GM18867 (cell line): ENCODE measurements around the gene ATP6V1C2.

Experiments used
- ATAC-seq: cut with Tn5 transposase; IDR thresholded peaks from one replicate; pipeline ENCODE4 v1.9.1; 2021; ENCODE audit warnings: mild to moderate bottlenecking, moderate library complexity; ENCODE audit not compliant: unreplicated experiment

The ATP6V1C2 gene

DNA sequence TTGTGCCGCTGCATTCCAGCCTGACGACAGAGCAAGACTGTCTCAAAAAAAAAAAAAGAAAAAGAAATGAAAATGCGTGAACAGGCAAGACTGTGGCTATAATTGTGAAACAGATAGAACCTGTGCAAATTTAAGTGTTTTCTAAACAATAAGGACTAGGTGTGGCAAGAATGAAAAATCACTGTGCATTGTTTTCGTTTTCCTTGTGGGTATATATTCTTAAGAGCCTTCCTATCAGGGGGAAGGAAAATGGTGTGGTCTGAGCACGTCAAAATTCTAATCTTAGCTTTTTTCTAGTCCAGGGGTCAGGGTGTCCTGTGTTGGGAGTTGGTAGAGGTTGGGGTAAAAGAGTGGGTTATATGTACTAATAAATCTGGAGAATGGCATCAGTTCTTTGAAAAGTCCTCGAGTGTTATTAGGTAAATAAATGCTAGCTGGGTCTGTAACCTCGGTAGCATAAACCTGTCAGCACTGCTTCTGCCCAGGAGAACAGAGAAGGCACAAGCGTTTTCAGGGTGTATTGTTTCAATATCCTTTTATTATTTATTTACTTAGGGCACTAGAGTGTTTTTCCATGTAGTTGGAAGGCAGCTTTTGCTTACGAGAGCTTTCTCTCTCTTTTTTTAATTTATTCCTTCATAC lies 11.6 kb downstream of the ATP6V1C2 start:
- no peak for ATAC-seq

- ATAC-seq: no peak
Observed at GRCh38 chr2:10733566-10733925, 12.1 kb downstream of the ATP6V1C2 start.

DNA sequence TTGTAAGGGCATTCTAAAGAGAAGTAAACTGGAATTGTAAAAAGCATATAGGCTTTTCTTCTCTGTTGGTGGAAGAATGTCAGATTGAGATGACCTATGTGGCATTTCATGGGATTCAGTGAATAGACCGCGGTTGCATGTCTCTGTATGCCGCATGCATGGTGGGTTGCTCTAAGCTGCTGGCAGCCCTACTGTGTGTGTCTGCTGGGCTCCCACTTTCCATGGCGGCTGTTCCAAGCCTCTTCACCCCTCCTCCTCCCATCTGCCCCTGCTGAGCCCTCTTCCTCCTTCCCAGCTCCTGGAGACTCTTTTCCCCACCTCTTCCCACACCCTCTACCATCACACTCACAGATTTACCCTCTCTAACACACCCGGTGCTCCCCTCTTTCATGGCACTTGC lies 12.6 kb downstream of the ATP6V1C2 start:
- ATAC-seq: no peak

DNA sequence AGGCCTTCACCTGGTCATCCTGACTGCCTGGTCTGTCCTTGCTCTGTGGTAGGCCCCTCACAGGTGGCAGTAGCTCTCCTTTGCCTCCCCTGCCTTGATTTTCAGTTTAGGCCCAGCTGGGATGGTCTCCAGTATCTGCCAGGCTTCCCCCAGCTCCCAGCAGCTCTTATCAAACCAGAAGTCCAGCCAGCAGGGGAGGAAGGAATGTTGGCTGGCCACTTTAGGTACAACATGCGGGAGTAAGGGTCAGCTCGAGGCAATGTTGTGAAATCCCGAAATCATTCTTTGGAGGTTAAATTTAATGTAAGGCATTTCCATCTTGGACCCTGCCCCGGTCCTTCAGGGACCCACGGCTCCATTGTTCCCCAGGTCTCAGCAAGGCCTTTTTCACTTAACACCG lies 16.8 kb downstream of the ATP6V1C2 start:
- no peak for ATAC-seq

DNA sequence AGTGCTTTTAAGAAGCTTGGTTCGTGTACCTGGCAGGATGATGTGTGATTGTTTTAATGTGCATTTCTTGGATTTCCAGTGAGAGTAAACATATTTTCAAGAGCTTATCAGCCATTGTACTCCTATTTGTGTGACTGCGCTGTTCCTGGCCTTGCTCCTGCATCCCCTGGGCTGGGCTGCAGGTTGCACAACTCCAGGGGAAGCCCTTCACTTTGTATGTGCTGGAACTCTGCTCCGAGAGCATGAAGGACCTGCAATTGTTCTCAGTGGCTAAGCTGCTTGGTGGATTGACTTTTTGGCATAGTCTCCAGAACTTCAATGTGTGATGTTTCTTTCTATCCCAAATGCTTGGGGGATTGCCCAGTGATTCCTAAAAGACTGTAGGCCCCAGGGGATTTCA lies 18.8 kb downstream of the ATP6V1C2 start:
- ATAC-seq: no peak

GRCh38 chr2:10741139-10741538 lies 19.7 kb downstream of the ATP6V1C2 start:
- ATAC-seq: no peak

DNA sequence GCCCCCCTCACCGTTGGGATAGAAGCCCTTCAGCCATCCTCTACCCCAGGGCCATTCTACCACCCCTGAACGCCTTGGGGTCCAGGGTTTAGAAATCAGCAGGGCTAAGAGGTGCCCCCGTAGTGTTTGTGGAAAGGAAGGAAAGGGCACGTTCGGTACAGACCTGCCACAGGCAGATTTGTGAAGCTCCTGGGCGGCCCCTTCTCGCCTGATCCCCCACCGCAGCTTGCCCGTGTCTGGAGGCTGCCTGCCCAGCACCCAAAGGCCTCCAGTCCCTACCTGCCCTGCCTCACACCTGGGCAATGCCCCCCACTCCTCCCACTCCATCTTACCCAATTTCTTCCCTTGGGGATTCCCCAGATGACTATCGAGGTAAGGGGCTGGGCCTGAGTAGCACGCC lies 21.2 kb downstream of the ATP6V1C2 start:
- ATAC-seq: no peak

DNA sequence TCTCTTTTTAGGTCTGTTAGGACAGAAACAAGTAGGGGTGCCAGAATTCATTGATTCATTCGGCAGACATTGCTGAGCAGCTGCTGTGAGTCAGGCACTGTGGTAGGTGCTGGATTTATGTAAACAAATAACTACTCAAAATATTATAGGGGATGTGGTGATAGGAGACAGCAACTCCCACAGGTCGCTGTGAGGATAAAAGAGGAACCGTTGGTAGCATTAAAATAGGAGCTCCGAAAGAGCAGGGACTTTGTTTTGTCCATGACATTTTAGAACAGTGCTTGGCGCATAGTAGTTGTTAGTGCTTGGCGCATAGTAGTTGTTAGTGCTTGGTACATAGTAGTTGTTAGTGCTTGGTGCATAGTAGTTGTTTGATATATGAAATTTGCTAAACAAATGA lies 29.2 kb downstream of the ATP6V1C2 start:
- ATAC-seq: no peak

GRCh38 chr2:10752236-10752635 lies 30.8 kb downstream of the ATP6V1C2 start:
- no peak for ATAC-seq

GRCh38 chr2:10753156-10753555 lies 31.7 kb downstream of the ATP6V1C2 start:
- ATAC-seq: no peak

- no peak for ATAC-seq
Observed at GRCh38 chr2:10753876-10754275, 32.4 kb downstream of the ATP6V1C2 start.

- no peak for ATAC-seq
Observed at GRCh38 chr2:10755621-10756020, 34.2 kb downstream of the ATP6V1C2 start.

GRCh38 chr2:10757814-10758286 lies 36.4 kb downstream of the ATP6V1C2 start:
- no peak for ATAC-seq

DNA sequence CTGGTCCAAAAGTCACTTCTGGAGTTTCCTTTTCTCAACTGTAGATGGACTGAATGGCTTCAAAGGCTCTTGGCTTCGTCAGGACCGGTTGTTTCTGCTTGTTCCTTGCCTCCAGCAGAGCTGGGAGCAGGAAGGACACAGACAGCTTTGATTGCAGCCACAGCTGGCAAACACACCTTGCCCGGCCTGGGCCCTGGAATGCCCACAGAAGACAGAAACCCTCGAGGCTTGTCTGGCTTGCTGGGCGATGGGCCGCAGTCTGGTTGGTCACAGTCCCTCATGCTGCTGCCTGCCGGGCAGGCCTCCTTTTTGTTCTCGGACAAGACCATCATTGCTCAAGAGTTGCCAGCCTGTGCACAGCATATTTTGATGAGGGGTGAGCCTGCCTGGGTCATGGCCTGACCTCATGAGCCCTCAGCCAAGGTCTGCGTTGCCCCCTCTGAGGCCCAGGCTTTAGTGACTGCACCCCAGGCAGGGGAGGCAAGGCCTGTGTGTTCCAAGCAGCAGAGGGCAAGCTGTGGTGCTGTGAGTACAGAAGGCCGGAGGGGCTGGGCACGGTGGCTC lies 37.8 kb downstream of the ATP6V1C2 start:
- ATAC-seq: no peak

DNA sequence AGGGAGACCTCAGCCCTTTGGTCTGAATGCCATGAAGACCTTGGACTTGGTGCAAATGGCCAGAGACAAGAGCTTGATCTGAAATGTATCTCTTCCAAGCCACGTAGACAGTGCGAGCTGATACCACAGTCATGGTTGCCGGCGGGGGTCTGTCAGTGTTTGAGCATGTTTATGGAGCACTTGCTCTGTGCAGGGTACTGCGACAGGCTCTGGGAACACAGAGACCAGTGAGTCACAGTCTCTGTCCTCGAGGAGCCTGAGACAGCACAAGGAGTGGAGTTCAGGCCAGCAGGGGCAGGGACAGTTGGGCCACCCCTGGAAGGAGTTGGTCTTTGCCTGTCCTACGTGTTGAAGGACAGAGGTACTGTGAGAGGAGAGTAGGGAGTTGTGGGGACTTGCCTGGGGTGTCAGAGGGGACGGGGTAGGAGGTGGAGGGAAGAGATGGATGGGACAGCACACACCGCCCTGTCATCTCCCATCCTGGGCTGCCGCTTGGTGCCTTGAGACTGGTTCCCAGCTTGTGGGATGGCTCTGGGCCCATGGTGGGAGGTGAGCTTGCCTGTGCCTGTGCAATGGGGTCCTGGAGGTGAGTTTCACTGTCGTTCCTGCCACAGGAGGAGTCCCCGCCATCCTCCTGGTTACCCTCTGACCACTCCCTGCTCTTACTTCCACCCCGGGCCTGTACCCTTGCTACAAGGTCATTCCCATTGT lies 39.5 kb downstream of the ATP6V1C2 start:
- no peak for ATAC-seq

- ATAC-seq: no peak
Observed at GRCh38 chr2:10761591-10761990, 40.2 kb downstream of the ATP6V1C2 start.

- no peak for ATAC-seq
Observed at GRCh38 chr2:10762651-10763460, 41.4 kb downstream of the ATP6V1C2 start.

DNA sequence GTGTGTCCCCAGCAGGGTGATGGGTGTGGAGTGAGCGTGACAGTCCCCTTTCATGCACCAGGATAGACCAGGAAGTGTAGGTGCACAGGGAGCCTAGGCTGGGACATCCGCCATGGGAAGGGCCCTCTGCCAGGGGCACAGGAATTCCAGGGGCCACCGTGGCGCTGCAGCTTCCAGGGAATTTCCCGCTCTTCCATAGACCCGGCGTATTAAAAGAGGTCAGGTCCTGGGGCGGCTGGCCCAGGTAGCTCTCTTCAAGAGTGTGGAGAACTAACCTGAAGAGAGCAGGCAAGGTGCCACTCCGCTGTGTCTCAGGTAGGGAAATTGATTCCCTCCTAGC lies 42.0 kb downstream of the ATP6V1C2 start:
- ATAC-seq: no peak

GRCh38 chr2:10764096-10764785 lies 42.8 kb downstream of the ATP6V1C2 start:
- ATAC-seq: no peak

- no peak for ATAC-seq
Observed at GRCh38 chr2:10764896-10765295, 43.5 kb downstream of the ATP6V1C2 start.

DNA sequence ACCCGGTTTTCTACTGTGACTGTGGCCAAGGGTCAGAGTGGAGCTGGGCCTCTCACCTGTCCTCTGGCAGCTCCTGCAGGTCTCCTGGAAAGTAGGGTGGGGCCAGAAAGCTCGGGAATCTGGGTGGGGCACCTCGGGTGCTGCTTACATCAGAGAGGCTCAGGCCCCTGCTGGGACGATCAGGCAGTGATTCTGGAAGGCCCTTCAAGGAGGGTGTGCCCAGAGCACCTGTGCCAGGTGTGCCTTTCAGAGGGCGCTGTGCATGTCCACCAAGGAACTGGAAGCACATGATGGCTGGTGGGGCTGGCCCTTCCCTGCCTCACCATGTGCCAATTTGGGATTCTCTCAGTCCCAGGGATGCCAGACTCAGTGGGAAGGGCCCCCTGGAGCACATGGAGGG lies 44.0 kb downstream of the ATP6V1C2 start:
- no peak for ATAC-seq
